DOHH2 (cell line): ENCODE data around the gene ORC3.

Experiments
- CTCF ChIP-seq: fragments of 200-600 bp; sonication (generic); IDR thresholded peaks from one replicate; pipeline ENCODE4 v1.5.1; 2014; ENCODE audit warnings: antibody characterized with exemption, mild to moderate bottlenecking, low read depth, low read length; ENCODE audit not compliant: poor library complexity, severe bottlenecking
- EZH2phosphoT487 ChIP-seq: fragments of 200-600 bp; sonication (generic); IDR thresholded peaks from 2 replicates; pipeline ENCODE4 v1.6.1; 2017; ENCODE audit warnings: borderline replicate concordance, mild to moderate bottlenecking, antibody characterized with exemption, low read length, moderate library complexity, mixed read lengths

DNA sequence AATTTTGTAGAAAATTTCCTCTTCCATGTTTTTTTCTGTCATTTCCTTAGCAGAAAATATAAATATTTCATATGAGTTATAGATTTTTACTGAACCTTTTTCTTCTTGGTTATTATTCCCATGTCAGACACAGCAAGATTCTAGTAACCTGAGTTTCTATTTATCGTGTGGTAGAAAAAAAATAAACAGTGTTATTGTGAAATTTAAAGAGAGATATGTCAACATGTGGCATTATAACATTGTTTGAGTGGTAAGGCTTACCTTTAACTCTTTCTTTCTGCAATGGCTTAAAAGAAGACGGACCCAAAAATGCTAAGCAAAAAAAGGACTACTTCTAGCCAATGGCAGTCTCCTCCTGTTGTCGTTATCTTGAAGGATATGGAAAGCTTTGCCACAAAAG, 18.9 kb downstream of the ORC3 start:
- no peak for TF ChIP-seq CTCF
- no peak for TF ChIP-seq EZH2phosphoT487
